ENCODE results near the gene TCF12.

GRCh38 chr15:57287123-57287521 is 368.7 kb downstream of the TCF12 start:
- no peak for TF ChIP-seq CTCF (IDR thresholded peaks at IDR 0.05; ENCODE audit: insufficient read depth, low read depth, low read length)
- no peak for TF ChIP-seq EZH2 (IDR thresholded peaks at IDR 0.05; ENCODE audit: insufficient read depth, low read length)
